ENCODE data around the gene NAIF1. TPM values are rescaled to one million over a fixed set of nuclear protein-coding genes. Genes with fewer than 3 reads are reported as not detected.
"Not testable (repeated sequence)": the region's sequence is repeated elsewhere in the genome, so short reads cannot be mapped to it uniquely, and the experiment has no call there.

Gene NAIF1
- total RNA-seq, 1 donor from 2014 or later, result 48.2 TPM

DNA sequence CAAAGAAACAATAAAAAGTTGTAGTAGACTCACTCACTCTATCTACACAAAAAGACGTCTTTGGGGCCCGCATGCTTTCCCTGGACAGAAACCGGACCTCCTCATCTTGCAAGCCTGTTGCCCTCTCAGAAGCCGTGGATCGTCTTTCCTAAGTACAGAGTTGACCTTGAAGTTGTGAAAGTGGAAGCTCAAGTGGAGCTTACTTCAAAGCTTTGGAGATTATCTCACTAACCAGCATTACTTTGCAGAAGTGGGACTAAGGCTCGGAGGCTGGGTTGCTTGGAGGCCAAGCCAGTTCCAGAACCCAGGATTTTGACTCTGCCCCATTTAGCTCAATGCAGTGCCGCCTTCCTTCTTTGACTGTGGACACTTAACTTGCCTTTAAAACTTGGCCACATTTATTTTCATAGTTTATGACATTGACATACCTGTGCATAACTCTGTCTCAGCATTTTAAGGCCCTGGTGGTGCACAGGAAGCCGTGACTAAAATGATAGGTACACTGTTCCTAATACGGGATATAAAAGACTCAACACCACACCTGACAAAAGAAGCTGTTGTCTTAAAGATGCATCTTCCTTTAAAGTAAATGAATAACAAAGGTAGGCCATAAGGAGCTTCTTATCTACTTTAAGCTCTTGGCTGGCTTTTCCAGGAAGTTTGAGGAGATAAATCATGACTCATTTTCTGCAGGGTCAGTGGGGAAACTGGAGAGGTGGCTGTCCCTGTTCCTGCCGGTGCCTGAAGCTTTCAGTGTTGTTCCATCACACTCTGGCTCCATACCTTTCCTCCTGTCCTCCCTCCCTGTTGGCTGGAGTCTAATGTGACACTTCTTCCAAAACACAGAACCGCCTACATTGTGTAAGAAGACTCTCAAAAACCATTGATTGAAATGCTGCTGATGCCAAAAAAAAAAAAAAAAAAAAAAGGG is 11.6 kb upstream of the NAIF1 start:
- DNase-seq (ENCODE audit: low spot score in 2 of 2), result no peak
- Histone ChIP-seq H3K4me3 (no peak overlapping the region), H3K27me3 (no peaks in the 10 kb centered on the region), H3K36me3 (no peaks in the 10 kb centered on the region), H3K27ac (no peak overlapping the region), H3K9me3 (no peaks in the 10 kb centered on the region), H3K4me1 (peaks cover 7 to 26% of the 10 kb centered on the region in 2 donors)
- intact Hi-C loops (cut with DNase I), result no loop called here
- no peak for TF ChIP-seq CTCF (IDR thresholded peaks at IDR 0.05)

GRCh38 chr9:128077847-128078503 is 10.9 kb upstream of the NAIF1 start:
- TF ChIP-seq CTCF (IDR thresholded peaks at IDR 0.05), result no peak
- H3K4me1 ChIP-seq, result peaks cover 13 to 34% of the 10 kb centered on the region in 2 donors
- intact Hi-C loops (cut with DNase I), result no loop called here

GRCh38 chr9:128073253-128073886 is 6.2 kb upstream of the NAIF1 start:
- Histone ChIP-seq H3K4me1 (peaks cover 19 to 43% of the 10 kb centered on the region in 2 donors), H3K27ac (peak overlapping the region; percentile 95 to 97), H3K4me3 (peak overlapping the region; percentile 3 to 9)

More at GRCh38 chr9:128077847-128078503, 10.9 kb upstream of the NAIF1 start:
- Histone ChIP-seq H3K9me3 (no peaks in the 10 kb centered on the region), H3K27me3 (no peaks in the 10 kb centered on the region), H3K27ac (no peak overlapping the region), H3K4me3 (no peak overlapping the region), H3K36me3 (no peaks in the 10 kb centered on the region)
- no peak for DNase-seq (ENCODE audit: low spot score in 2 of 2)

DNA sequence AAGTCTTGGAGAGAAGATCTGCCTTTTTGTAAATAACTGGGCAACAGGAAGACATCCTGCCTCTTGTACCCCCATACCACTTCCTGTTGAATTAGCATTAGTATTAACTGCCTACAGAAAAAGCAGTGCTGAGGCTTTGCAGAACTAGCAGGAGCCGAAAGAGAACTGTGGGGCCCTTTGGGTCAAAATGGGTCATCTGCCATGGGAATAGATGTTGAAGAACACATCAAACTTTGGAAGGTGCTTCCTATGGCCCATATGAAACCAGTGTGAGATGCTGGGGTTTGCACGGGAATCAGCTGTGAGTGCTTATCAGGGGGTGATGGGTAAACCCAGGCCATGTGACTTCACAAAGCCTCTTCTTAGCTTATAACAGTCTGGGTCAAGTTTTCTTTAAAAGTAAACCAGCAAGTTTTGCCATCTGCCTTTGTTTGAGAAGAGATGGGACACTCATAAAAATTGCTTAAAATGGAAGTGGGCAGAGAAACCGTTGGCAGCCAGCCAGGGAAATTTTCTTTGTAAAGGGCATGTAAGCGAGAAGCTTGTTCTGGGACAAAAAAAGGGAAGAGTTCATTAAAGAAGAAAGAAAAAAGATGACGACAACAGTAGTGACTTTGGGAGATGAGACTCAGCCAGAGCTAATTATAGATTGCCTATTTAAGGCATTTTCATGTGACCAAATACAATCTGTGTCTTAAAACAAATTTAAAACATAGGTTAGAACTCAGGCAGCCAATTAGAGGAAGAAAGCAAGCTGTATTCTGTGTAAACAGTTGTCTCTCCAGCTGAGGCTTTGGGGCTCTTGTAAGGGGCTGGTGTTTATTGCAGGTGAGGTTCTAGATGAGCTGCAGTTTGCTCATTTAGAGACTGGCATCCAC is 5.3 kb upstream of the NAIF1 start:
- H3K9me3 ChIP-seq, result no peaks in the 10 kb centered on the region
- H3K4me1 ChIP-seq, result peaks cover 19 to 40% of the 10 kb centered on the region in 2 donors
- H3K27me3 ChIP-seq, result no peaks in the 10 kb centered on the region
- intact Hi-C loops (cut with DNase I), result loop anchor here (1.0 kb wide), 1 partner anchor 22 kb away; no protein-coding TSS in a partner anchor
- peak overlapping the region; percentile 3 to 9 for H3K4me3 ChIP-seq
- H3K27ac ChIP-seq, result peak overlapping the region; percentile 95 to 97
- DNase-seq (ENCODE audit: low spot score in 2 of 2), result peak; percentile 60 to 96
- no peak for TF ChIP-seq CTCF (IDR thresholded peaks at IDR 0.05)
- H3K36me3 ChIP-seq, result no peaks in the 10 kb centered on the region

More at GRCh38 chr9:128073253-128073886, 6.2 kb upstream of the NAIF1 start:
- intact Hi-C loops (cut with DNase I), result no loop called here
- no peaks in the 10 kb centered on the region for H3K27me3 ChIP-seq
- no peaks in the 10 kb centered on the region for H3K9me3 ChIP-seq
- no peak for TF ChIP-seq CTCF (IDR thresholded peaks at IDR 0.05)
- DNase-seq (ENCODE audit: low spot score in 2 of 2), result no peak
- H3K36me3 ChIP-seq, result no peaks in the 10 kb centered on the region

- H3K9me3 ChIP-seq; H3K27me3 ChIP-seq; DNase-seq (ENCODE audit: low spot score in 2 of 2); H3K36me3 ChIP-seq; intact Hi-C loops (cut with DNase I): not testable (repeated sequence)
- Histone ChIP-seq H3K4me1 (peaks cover 23 to 44% of the 10 kb centered on the region in 2 donors), H3K4me3 (peak overlapping the region; percentile 12 to 38), H3K27ac (peak overlapping the region; percentile 95 to 97)
Measured at GRCh38 chr9:128071475-128071874, 4.4 kb upstream of the NAIF1 start.
